Measurements from ENCODE around the gene SNX3.
"Not testable (repeated sequence)": the region's sequence is repeated elsewhere in the genome, so short reads cannot be mapped to it uniquely, and the experiment has no call there.

The SNX3 gene

DNA sequence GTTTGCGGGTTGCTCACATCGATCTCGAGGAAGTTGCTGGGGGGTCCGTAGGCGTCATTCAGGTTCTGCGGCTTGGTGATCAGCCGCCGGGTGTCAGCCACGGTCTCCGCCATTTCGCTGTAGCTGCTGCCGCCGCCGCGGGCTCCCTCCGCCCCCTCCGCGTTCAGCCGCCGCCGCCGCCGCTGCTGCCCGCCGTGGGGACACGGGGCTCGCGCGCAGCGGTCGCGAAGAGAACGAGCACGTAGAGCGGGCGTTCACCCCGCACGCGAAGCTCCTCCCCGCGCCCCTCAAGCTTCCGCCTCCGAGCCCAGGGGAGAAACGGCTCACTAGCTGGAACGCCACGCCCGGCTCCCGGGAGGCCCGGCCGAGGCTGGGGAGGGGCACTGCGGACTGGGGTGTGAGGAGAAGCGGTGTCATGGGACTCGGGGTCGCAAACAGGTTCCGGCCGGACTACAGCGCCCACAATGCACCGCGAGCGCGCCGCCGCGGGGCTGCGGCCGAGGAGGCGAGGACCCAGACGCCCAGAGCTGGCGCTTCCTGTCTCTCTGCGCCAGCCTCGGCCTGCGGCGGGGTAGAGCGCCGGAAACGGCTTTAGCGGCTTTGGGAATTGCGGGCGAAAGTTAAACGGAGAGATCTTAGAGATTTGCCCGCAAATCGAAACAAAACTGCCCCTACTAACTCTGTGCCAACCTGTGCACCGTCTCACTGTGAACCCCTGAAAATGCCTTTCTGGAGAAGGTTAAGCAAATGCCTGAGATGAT is at the start of gene SNX3:
Gene SNX3 (minus strand): TSS at position 232 of the 761 bp plus-strand sequence. CDS start 119 bp downstream, at position 113.
- DNase-seq (ENCODE audit: low read depth), result peak; percentile 82

- DNase-seq (ENCODE audit: low read depth), result no peak
These were observed 49.0 kb upstream of the SNX3 start for GRCh38 chr6:108309844-108310243.

DNA sequence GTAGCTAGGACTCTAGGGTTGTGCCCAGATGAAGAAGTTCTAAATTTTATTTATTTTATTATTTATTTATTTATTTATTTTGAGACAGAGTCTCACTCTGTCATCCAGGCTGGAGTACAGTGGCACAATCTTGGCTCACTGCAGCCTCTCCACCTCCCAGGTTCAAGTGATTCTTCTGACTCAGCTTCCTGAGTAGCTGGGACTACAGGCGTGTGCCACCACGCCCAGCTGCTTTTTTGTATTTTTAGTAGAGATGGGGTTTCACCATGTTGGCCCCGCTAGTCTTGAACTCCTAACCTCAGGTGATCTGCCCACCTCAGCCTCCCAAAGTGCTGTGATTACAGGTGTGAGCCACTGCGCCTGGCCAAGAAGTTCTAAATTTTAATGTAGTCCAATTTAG is 47.8 kb upstream of the SNX3 start:
- not testable (repeated sequence) for DNase-seq (ENCODE audit: low read depth)

DNA sequence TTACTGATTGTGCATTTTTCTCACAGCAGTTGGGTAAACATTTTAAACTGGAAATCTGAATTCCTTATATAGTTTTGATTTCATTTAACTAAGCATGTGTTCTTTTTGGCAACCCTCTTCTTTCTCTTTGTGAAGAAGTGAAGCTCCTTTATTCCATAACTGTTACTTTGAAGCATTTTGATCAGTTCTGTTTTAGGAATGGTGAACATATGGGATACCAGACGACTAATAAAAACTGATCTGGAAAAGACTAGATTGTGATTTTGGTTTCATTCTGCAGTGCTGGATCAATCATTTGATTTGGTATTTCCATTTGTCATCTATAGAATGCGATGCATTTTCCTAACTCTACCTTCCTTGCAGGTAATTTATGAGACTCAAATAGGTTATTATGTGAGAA is 43.8 kb upstream of the SNX3 start:
- no peak for DNase-seq (ENCODE audit: low read depth)

DNA sequence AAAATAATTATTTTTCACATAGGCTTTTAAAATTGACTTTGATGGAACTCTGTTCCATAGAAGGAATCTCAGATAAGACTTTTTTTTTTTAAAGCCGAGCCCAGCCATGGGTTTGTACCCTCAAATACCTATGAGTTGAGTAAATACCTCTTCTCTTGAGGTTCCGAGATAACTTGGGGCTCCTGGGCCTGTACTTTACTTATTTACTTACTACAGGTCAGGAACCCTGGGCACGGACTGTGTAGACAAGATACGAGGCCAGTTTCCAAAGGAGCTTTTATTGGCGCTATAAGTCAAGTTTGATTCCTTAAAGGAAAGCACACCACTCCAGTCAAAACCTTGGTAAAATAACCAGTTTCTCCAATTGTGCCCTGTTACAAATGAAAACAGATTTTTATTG is 41.5 kb upstream of the SNX3 start:
- DNase-seq (ENCODE audit: low read depth), result no peak

DNA sequence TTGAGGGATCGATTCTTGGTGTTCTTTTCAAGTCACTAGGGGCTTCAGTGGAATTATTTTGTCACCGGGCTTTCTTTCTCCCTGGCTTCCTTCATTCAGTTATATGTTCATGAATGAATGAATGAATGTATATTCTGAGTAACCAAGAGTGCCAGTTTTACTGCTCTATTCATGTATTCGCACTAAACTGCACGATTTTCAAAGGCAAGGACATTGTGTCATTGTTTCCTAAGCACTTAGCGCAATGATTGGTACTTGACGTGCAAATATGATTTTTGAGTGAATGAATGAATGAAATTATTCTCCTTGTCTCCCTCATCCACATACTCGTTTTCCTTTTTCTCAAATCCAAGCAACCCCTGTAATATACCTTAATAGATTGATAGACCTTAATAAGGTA is 34.8 kb upstream of the SNX3 start:
- no peak for DNase-seq (ENCODE audit: low read depth)

- peak; percentile 79 for DNase-seq (ENCODE audit: low read depth)
These were observed 34.1 kb upstream of the SNX3 start, which contains the start of gene AFG1L for GRCh38 chr6:108294727-108295625. TSS of gene AFG1L (plus strand) at chr6:108295054. CDS start at chr6:108295080, 26 bp downstream.

GRCh38 chr6:108294297-108294726 is 33.5 kb upstream of the SNX3 start:
- no peak for DNase-seq (ENCODE audit: low read depth)

GRCh38 chr6:108293527-108294296 is 32.9 kb upstream of the SNX3 start:
- DNase-seq (ENCODE audit: low read depth), result no peak

GRCh38 chr6:108292561-108292960 is 31.7 kb upstream of the SNX3 start:
- not testable (repeated sequence) for DNase-seq (ENCODE audit: low read depth)

DNA sequence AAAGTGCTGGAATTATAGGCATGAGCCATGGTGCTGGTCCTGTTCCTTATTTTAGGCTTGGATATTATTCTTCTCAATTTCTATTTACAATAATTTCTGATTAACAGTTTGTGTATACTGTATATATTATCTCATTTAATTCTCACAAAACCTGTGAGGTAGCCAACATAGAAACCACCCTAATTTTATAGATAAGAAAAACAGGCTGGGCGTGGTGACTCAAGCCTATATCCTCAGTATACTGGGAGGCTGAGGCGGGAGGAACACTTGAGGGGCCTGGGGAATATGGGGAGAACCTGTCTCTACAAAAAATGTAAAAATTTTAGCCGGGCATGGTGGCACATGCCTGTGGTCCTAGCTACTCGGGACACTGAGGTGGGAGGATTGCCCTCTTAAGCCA is 30.3 kb upstream of the SNX3 start:
- DNase-seq (ENCODE audit: low read depth), result no peak

GRCh38 chr6:108288742-108289141 is 27.9 kb upstream of the SNX3 start:
- DNase-seq (ENCODE audit: low read depth), result no peak

DNA sequence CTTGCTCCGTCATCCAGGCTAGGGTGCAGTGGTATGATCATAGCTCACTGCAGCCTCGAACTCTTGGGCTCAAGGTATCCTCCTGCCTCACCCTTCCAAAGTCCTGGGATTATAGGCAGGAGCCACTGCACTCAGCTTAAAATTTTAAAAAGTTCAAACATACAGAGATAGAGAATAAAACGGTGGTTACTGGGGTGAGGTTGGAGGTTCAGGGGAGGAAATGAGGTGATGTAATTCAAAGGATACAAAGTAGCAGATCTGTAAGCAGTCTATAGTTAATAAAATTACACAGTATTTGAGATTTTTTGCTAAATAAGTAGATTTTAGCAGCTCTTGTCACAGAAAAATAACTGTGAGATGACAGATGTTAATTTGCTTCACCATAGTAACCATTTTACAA is 26.5 kb upstream of the SNX3 start:
- no peak for DNase-seq (ENCODE audit: low read depth)

DNA sequence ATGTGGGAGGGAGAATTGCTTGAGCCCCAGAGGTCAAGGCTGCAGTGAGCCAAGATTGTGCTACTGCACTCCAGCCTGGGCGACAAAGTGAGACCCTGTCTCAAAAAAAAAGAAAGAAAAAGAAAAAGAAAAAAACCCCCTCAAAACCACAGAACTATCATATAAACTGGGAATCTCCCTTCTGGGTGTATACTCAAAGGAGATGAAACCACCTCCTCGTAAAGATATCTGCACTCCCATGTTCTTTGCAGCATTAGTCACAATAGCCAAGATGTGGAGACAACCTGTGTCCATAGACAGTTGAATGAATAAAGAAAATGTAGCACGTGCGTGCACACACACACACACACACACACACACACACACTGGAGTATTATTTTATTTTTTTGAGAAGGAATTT is 25.5 kb upstream of the SNX3 start:
- DNase-seq (ENCODE audit: low read depth), result no peak

GRCh38 chr6:108285381-108285780 is 24.5 kb upstream of the SNX3 start:
- no peak for DNase-seq (ENCODE audit: low read depth)

DNA sequence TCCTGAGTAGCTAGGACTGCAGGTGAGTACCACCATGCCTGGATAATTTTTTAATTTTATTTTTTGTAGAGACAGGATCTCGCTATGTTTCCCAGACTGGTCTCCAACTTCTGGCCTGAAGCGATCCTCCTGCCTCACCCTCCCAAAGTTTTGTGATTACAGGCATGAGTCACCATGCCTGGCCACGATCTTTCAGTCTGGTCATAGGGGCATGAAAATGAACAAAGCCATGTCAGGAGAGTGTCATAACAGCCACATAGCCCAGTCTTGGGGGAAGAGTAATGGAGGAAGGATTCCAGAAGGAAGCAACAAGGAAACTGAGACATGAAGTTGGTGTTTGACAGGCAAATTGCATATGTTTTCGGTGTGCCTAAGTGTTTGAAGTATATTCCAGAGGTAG is 17.0 kb upstream of the SNX3 start:
- no peak for DNase-seq (ENCODE audit: low read depth)

- DNase-seq (ENCODE audit: low read depth), result no peak
These were observed 16.5 kb upstream of the SNX3 start for GRCh38 chr6:108277295-108277694.

DNA sequence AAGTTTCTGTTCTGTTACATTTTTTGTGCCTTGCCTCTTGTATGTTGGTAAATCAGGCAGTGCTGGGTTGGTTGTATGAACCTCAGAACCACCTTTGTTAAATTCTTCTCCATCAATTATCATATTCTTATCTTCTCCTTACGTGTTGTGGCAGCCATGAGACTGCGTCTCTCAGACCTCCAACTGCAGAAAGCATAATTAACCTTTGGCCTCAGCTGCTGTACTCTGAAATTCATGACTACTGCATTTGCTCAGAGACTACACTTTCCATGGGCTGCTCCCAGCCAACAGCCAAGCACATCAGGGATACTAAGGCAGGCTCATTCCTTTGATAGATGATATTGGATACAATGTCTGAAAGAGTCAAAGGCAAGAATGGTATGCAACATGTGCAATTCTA is 15.1 kb upstream of the SNX3 start:
- no peak for DNase-seq (ENCODE audit: low read depth)

GRCh38 chr6:108274546-108274945 is 13.7 kb upstream of the SNX3 start:
- no peak for DNase-seq (ENCODE audit: low read depth)

DNA sequence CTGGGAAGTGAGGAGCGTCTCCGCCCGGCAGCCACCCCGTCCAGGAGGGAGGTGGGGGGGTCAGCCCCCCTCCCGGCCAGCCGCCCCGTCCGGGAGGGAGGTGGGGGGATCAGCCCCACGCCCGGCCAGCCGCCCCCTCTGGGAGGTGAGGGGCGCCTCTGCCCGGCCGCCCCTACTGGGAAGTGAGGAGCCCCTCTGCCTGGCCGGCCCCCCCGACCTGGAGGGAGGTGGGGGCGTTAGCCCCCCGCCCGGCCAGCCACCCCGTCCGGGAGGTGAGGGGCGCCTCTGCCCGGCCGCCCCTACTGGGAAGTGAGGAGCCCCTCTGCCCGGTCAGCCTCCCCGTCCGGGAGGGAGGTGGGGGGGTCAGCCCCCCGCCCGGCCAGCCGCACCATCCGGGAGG is 9.1 kb upstream of the SNX3 start:
- not testable (repeated sequence) for DNase-seq (ENCODE audit: low read depth)

- no peak for DNase-seq (ENCODE audit: low read depth)
These were observed 8.0 kb upstream of the SNX3 start for GRCh38 chr6:108268845-108269244.

- no peak for DNase-seq (ENCODE audit: low read depth)
These were observed 2.5 kb upstream of the SNX3 start for GRCh38 chr6:108263371-108263770.

Measured in activated T-helper 9 cell treated with anti-CD3 and anti-CD28 coated beads, Interleukin-2, amount 50 U/mL, for 16 hours (primary cell).